Measurements from ENCODE around the gene FANK1.
"Not testable (repeated sequence)": the region's sequence is repeated elsewhere in the genome, so short reads cannot be mapped to it uniquely, and the experiment has no call there.

GRCh38 chr10:125892402-125892801, 4.0 kb upstream of the FANK1 start:
- TF ChIP-seq POLR2A (IDR thresholded peaks at IDR 0.05; ENCODE audit: low read depth, low read length); TAF1 (IDR thresholded peaks at IDR 0.05; ENCODE audit: borderline replicate concordance, low read depth, low read length): not testable (repeated sequence)
